Activated T-helper 17 cell treated with anti-CD3 and anti-CD28 coated beads, Interleukin-2, amount 50 U/mL, for 72 hours (primary cell): ENCODE data around the gene GOLT1B. TPM values are rescaled to one million over a fixed set of nuclear protein-coding genes. Genes with fewer than 3 reads are reported as not detected.

Experiments used
- ATAC-seq: fragments of 150-1000 bp; cut with Tn5 transposase; replicated peaks from 2 replicates; pipeline ENCODE4 v1.10.0; 2021; ENCODE audit warnings: mild to moderate bottlenecking, moderate library complexity
- H3K27ac Mint-ChIP-seq: one replicate; pipeline ENCODE4 v1.8.0; 2022; ENCODE audit warnings: mixed read lengths
- H3K27me3 Mint-ChIP-seq: one replicate; pipeline ENCODE4 v1.8.0; 2022; ENCODE audit warnings: mixed read lengths
- H3K36me3 Mint-ChIP-seq: one replicate; pipeline ENCODE4 v1.8.0; 2022; ENCODE audit warnings: low read depth, mild to moderate bottlenecking, mixed read lengths
- H3K4me1 Mint-ChIP-seq: one replicate; pipeline ENCODE4 v1.8.0; 2022; ENCODE audit warnings: mixed read lengths
- H3K4me3 Mint-ChIP-seq: one replicate; pipeline ENCODE4 v1.8.0; 2022; ENCODE audit warnings: mild to moderate bottlenecking, mixed read lengths
- H3K9me3 Mint-ChIP-seq: one replicate; pipeline ENCODE4 v1.8.0; 2022; ENCODE audit warnings: mixed read lengths
- total RNA-seq, 2 donors: library from RNA; stranded (reverse); gene quantifications; one replicate each; pipeline ENCODE4 v1.2.3, GENCODE V29; 2022

Gene GOLT1B
- total RNA-seq, 2 donors from 2014 or later, result 30.7 to 39.1 TPM

DNA sequence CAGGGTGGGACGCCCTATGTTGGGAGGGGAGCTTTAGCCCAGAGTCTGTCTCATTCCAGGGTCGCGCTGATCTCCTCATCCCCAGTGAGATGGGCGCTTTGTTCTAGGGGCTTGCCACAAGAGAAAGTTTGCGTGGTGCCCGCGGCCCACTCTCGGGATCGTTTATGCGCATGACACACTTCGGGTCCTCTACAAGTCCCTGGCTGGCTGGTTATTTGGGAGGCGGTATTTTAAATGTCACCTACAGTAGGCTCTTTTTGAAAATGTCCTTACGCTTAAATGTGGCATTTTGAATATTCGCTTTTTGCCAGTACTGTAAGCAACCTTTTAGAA lies 541 bp downstream of the GOLT1B start:
- ATAC-seq, result no peak
- Mint-ChIP-seq H3K27ac (no peak overlapping the region), H3K27me3 (no peaks in the 10 kb centered on the region), H3K4me3 (no peak overlapping the region), H3K4me1 (peaks cover 13% of the 10 kb centered on the region), H3K36me3 (peaks cover under 1% of the 10 kb centered on the region), H3K9me3 (no peaks in the 10 kb centered on the region)

DNA sequence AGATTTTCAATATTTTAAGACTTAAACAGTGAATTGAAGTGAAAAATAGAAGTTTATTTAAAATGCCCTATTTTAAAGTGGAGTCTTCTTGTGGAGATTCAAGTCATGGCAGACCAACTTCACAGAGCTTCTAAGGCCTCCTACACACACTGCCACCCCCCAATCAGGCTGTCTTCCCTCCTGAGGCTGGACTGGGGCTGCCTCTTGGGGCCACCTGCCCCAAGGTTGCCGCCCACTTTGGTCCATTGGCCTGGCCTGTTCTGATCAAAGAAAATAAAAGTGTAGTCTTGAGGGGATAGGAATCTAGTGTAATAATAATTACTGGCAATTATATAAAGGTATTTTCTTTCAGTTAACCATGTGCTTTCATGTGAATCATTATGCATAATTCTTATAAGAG lies 1.3 kb downstream of the GOLT1B start:
- H3K27me3 Mint-ChIP-seq, result no peaks in the 10 kb centered on the region
- H3K27ac Mint-ChIP-seq, result no peak overlapping the region
- no peak for ATAC-seq
- H3K9me3 Mint-ChIP-seq, result no peaks in the 10 kb centered on the region
- H3K4me1 Mint-ChIP-seq, result peaks cover 13% of the 10 kb centered on the region
- H3K36me3 Mint-ChIP-seq, result peaks cover 8% of the 10 kb centered on the region
- H3K4me3 Mint-ChIP-seq, result no peak overlapping the region

DNA sequence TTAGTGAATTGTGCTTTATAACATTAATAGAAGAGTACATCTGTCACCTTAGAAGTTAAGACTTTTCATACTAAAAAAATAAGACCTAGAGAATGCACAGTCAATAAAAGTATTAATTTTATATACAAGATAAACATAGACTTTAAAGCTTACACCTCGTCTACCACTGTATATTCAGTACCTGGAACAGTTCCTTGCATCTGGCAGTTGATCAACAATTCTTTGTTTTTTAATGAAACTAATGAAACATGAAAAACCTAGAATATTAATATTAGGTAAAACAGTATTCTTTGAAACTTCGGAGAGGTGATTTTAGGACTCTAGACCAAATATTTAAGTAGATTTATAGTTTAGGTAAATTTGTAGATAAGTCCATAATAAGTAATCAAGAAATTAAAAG lies 4.3 kb downstream of the GOLT1B start:
- no peaks in the 10 kb centered on the region for H3K9me3 Mint-ChIP-seq
- H3K27me3 Mint-ChIP-seq, result no peaks in the 10 kb centered on the region
- no peak for ATAC-seq
- peaks cover 39% of the 10 kb centered on the region for H3K36me3 Mint-ChIP-seq
- H3K4me3 Mint-ChIP-seq, result no peak overlapping the region
- peaks cover 18% of the 10 kb centered on the region for H3K4me1 Mint-ChIP-seq
- no peak overlapping the region for H3K27ac Mint-ChIP-seq

DNA sequence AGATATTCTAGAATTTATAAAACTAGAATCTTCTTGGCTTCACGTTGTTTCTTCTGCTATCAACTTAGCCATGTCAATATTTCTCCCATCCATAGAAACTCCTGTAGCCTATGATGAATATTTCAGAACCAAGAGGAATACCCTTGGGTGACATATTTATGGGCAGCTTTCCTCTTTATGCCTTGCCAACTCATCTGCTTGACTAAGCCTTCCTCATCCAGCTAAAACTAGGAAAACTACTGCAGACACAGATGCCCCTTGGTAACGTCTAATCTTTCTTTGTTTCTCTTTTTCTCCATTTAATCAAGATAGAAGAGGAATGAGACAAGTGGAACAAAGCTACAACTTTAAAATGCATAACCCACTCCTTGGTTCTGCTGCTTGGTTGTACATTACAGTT lies 6.3 kb downstream of the GOLT1B start:
- Mint-ChIP-seq H3K9me3 (no peaks in the 10 kb centered on the region), H3K27me3 (no peaks in the 10 kb centered on the region), H3K36me3 (peaks cover 58% of the 10 kb centered on the region), H3K4me3 (no peak overlapping the region), H3K4me1 (peaks cover 18% of the 10 kb centered on the region), H3K27ac (no peak overlapping the region)
- no peak for ATAC-seq

DNA sequence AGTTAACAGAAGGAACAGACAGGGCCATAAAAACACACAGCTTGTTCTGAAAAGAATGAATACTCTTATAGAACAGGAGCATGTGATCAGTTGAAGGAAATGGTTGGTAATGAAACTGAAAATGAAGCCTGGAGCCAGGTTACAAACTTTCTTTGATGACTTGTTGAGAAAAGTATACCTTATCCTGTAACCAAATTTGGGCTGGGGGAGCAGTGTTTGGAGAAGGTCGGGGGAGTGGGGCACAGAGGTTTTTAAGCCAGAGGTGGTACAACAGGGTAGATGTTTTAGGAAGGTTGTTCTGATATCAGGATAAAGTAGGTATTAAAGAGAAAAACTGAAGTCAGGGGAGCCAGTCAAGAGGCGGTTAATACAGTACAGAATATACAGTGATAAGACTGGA lies 8.2 kb downstream of the GOLT1B start:
- H3K27me3 Mint-ChIP-seq, result no peaks in the 10 kb centered on the region
- H3K4me1 Mint-ChIP-seq, result peaks cover 10% of the 10 kb centered on the region
- peak; percentile 84 for ATAC-seq
- peak overlapping the region; percentile 62 for H3K4me3 Mint-ChIP-seq
- peaks cover 77% of the 10 kb centered on the region for H3K36me3 Mint-ChIP-seq
- peak overlapping the region; percentile 88 for H3K27ac Mint-ChIP-seq
- H3K9me3 Mint-ChIP-seq, result no peaks in the 10 kb centered on the region

DNA sequence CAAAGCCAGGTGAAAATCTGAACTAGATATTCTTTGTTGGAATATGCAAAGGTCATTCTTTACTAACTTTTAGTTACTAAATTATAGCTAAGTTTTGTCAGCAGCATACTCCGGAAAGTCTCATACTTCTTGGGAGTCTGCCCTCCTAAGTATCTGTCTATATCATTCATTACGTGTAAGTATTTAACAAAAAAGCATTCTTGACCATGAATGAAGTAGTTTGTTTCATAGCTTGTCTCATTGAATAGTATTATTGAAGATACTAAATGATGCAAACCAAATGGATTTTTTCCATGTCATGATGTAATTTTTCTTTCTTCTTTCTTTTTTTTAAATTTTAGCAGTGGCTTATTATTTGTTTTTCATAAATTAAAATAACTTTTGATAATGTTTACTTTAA lies 14.7 kb downstream of the GOLT1B start:
- H3K4me1 Mint-ChIP-seq, result no peaks in the 10 kb centered on the region
- no peaks in the 10 kb centered on the region for H3K27me3 Mint-ChIP-seq
- H3K4me3 Mint-ChIP-seq, result no peak overlapping the region
- ATAC-seq, result no peak
- peaks cover 77% of the 10 kb centered on the region for H3K36me3 Mint-ChIP-seq
- no peaks in the 10 kb centered on the region for H3K9me3 Mint-ChIP-seq
- H3K27ac Mint-ChIP-seq, result no peak overlapping the region

DNA sequence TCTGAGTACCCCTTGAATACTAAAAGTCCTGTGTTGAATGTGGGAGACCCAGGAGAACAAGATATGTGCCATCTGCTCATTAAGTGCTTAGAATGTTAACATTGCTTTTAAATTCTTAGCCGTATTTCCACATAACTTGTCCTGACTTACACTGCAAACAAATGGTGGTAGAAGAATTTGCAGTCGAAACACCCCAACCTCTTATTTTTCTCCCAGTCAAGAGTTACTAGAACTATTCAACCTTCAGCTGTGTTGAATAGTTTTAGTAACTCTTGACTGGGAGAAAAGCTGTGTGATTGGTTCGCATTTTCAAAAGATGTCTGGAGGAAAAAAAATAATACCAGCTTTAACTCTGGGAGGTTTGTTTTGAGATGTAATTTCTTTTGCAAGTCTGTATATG lies 16.9 kb downstream of the GOLT1B start:
- no peaks in the 10 kb centered on the region for H3K4me1 Mint-ChIP-seq

DNA sequence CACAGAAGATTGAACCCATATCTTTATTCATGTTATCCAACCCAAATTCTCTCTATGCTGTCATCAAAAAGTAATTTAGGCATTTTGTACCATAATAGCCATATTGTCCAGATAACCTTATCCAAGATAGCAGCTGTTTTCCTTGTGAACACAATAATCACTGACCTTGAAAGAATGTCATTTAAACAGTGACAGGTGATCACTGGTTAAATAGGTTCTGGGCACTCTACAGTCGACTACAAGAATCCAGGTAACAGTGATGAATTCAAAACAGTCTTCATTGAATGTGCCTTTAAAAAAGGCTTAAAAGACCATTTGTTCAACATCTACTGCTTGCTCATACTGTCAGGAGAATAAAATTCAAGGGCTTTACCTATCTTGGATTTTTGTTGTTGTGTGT lies 20.0 kb downstream of the GOLT1B start:
- ATAC-seq, result no peak

More for the DNA sequence above, 16.9 kb downstream of the GOLT1B start:
- H3K27ac Mint-ChIP-seq, result no peak overlapping the region
- H3K36me3 Mint-ChIP-seq, result peaks cover 55% of the 10 kb centered on the region
- no peak for ATAC-seq
- no peaks in the 10 kb centered on the region for H3K9me3 Mint-ChIP-seq
- H3K4me3 Mint-ChIP-seq, result no peak overlapping the region
- no peaks in the 10 kb centered on the region for H3K27me3 Mint-ChIP-seq

DNA sequence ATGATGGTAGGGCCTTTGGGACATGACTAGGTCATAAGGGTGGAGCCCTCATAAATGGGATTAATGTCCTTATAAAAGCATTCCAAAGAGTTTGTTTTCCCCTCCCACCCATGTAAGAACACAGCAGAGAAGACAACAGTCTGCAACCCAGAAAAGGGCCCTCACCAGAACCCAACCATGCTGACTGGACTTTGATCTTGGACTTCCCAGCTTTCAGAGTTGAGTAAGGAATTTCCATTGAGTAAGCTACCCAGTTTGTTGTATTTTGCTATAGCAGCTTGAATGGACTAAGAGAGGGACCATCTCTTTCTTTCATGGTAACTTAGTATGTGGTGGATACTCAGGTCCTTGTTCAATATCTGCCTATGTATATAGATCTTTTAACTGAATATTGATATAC lies 21.6 kb downstream of the GOLT1B start:
- H3K9me3 Mint-ChIP-seq, result peaks cover 5% of the 10 kb centered on the region
- H3K27ac Mint-ChIP-seq, result no peak overlapping the region
- peaks cover 4% of the 10 kb centered on the region for H3K27me3 Mint-ChIP-seq
- peaks cover 4% of the 10 kb centered on the region for H3K4me1 Mint-ChIP-seq
- H3K4me3 Mint-ChIP-seq, result no peak overlapping the region
- no peak for ATAC-seq
- H3K36me3 Mint-ChIP-seq, result peaks cover 9% of the 10 kb centered on the region

More for the DNA sequence above, 20.0 kb downstream of the GOLT1B start:
- Mint-ChIP-seq H3K4me1 (no peaks in the 10 kb centered on the region), H3K27ac (no peak overlapping the region), H3K9me3 (peaks cover 5% of the 10 kb centered on the region), H3K4me3 (no peak overlapping the region), H3K27me3 (no peaks in the 10 kb centered on the region), H3K36me3 (peaks cover 26% of the 10 kb centered on the region)

DNA sequence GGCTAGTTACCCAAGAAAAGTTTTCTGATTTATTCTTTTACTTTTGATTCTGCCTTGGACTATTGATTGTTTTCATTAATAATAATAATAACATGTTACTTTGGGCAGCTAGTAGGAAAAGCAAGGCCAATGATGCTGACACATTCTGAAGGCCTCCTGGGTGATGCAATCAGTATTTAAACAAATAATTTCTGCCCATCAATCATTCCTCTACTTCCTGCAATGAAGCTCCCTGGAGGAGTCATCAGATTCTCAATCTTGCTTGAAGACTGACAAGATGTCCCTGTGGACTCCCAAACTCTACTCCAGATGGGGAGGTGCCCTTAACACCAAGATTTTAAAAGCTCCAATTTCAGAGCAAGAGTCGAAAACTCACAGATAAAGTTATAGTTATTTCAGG lies 24.5 kb downstream of the GOLT1B start, which contains the start of gene SPX:
TSS of gene SPX (plus strand) at position 244 of the 400 bp plus-strand sequence. CDS start 177 bp downstream, outside the sequence.
- ATAC-seq, result no peak
- H3K36me3 Mint-ChIP-seq, result no peaks in the 10 kb centered on the region
- H3K27me3 Mint-ChIP-seq, result peaks cover 16% of the 10 kb centered on the region
- H3K9me3 Mint-ChIP-seq, result peaks cover 5% of the 10 kb centered on the region
- peak within 1 kb of the TSS; percentile 75 for H3K4me3 Mint-ChIP-seq
- H3K27ac Mint-ChIP-seq, result no peak within 1 kb of the TSS
- H3K4me1 Mint-ChIP-seq, result peaks cover 4% of the 10 kb centered on the region

DNA sequence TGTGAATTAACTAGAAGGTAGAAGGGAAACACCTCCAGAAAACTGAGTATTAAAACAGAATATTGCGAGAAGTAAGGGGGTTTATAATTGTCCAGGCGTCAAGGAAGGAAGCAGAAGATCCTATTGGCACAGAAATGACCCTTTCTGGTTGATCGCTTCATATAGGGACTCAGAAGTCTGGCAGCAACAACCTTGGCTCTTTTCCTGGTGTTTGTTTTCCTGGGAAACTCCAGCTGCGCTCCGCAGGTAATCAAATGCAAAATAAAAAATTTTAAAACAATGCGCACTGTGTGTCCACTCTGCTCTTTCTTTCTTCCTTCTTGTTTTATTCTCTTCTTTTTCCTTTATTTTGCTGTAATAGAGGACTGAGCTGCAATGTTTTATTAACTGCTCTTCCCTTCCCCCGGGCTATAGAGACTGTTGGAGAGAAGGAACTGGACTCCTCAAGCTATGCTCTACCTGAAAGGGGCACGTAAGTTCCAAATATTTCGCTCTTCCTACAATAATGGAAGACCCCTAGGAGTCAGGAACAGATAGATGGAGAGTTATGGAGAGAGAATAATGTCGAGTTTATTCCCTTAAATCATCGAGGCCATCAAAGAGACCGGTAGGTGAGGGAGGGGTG lies 25.2 kb downstream of the GOLT1B start:
- peaks cover 4% of the 10 kb centered on the region for H3K4me1 Mint-ChIP-seq
- peaks cover 19% of the 10 kb centered on the region for H3K27me3 Mint-ChIP-seq
- peaks cover 5% of the 10 kb centered on the region for H3K9me3 Mint-ChIP-seq
- H3K36me3 Mint-ChIP-seq, result no peaks in the 10 kb centered on the region
- ATAC-seq, result no peak
- H3K27ac Mint-ChIP-seq, result no peak overlapping the region
- peak overlapping the region; percentile 75 for H3K4me3 Mint-ChIP-seq

DNA sequence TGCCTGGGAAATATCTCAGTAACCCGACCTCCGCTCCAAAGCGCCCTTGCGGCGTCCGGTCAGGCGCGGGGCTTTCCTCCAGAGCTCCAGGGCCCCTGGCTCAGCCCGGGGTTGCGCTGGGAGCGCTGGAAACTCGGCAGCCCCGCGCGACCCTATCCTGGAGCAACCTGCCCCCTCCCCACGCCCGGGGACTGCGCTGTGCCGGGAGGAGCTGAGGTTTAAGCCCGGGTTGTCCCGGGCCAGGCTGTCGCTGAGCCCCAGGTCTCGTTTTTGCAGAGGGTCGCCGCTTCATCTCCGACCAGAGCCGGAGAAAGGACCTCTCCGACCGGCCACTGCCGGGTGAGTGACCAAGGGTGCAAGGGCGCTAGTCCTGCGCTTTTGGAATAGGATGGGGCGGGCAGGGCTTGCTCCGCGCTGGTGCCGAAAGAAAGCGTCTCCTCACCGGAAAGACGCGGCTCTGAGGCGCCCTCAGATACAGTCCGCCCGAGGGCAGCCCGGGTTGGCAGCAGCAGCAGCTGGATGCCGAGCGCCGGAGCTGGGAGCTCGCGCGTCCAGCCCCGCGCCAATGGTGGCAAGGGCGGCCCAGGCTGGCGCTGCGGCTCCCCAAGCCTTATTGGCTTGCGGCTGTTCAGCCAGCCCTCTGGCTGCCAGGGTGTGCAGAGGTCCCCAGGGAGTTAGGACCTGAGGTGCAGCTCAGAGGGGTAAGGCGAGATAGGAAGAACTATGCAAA lies 26.0 kb downstream of the GOLT1B start:
- Mint-ChIP-seq H3K9me3 (peaks cover 5% of the 10 kb centered on the region), H3K27me3 (peaks cover 19% of the 10 kb centered on the region)

DNA sequence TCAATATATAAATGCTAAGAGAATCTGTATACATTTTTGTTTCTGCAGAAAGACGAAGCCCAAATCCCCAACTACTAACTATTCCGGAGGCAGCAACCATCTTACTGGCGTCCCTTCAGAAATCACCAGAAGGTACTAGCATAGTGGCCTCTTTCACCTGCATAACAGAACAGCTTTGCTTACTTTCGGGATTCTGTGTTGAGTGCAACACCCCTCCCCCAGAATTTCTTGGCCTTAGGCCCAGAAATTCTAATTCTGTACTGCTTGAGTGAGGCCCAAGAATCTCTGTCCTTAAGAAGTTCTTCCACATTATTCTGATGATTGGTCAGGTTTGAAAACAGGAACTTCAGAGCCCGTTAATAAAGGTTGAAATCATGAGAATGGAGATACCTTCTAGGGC lies 27.4 kb downstream of the GOLT1B start:
- Mint-ChIP-seq H3K27me3 (peaks cover 22% of the 10 kb centered on the region), H3K27ac (no peak overlapping the region), H3K4me3 (peak overlapping the region; percentile 75), H3K4me1 (peaks cover 4% of the 10 kb centered on the region), H3K36me3 (no peaks in the 10 kb centered on the region), H3K9me3 (peaks cover 5% of the 10 kb centered on the region)
- ATAC-seq, result no peak

More for the DNA sequence above, 26.0 kb downstream of the GOLT1B start:
- Mint-ChIP-seq H3K4me1 (peaks cover 4% of the 10 kb centered on the region), H3K27ac (no peak overlapping the region), H3K36me3 (no peaks in the 10 kb centered on the region), H3K4me3 (peak overlapping the region; percentile 75)
- peak; percentile 97 for ATAC-seq

DNA sequence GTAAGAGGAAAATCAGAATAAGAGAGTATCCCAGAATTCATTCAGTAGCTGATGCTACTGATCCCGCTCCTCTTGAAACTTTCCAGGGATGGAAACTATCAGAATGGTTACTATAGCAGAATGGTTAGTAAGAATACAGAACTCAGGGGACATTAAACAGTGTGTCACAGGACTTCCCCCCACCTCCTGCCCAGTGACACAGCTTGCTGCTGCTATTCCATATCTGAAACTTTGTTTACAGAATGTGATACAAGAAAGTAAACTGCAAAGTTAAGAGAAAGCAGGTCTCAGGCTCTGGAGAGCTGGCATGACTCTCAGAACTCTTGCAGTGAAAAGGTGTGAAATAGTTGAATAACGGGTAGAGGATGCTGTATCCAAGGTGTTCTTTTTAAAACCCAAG lies 27.9 kb downstream of the GOLT1B start:
- Mint-ChIP-seq H3K27ac (no peak overlapping the region), H3K36me3 (no peaks in the 10 kb centered on the region), H3K4me3 (peak overlapping the region; percentile 75), H3K9me3 (peaks cover 5% of the 10 kb centered on the region), H3K27me3 (peaks cover 22% of the 10 kb centered on the region), H3K4me1 (peaks cover 4% of the 10 kb centered on the region)
- no peak for ATAC-seq

DNA sequence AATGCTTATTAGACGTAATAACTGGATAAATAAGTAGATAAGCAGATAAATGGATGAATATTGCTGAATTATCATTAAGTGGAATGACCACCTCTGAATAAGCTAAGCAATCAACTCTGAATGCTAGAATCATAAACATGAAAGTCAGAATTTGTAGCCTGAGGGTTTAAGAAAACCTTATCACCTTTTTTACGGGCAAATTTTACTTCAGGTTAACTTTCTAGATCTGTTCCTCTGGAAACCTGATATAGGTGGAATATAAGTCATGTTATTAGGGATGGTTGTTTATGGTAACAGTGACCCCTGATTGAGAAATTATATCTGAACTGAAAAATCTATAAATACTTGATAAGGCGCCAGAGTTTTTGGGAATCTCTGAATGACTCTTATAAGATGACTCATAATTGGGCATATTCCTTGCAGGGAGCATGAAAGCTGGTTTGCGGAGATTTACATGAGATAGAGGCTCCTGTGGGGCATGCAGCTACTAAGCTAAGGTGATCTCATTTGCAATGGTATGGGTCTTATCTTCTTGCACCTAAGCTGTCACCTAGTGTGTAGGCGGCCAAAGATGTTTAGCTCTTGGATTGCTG lies 36.6 kb downstream of the GOLT1B start:
- Mint-ChIP-seq H3K4me3 (no peak overlapping the region), H3K9me3 (no peaks in the 10 kb centered on the region), H3K36me3 (no peaks in the 10 kb centered on the region), H3K27ac (no peak overlapping the region), H3K4me1 (no peaks in the 10 kb centered on the region), H3K27me3 (peaks cover 8% of the 10 kb centered on the region)
- ATAC-seq, result no peak
